IgD-negative memory B cell (primary cell): Measurements from ENCODE around the gene IDH2. TPM values are rescaled to one million over a fixed set of nuclear protein-coding genes. Genes with fewer than 3 reads are reported as not detected.

Experiments
- H3K27ac Mint-ChIP-seq, 3 donors: one replicate each; pipeline ENCODE4 v1.8.0; 2020 to 2022; ENCODE audit warnings: mild to moderate bottlenecking in 3 of 3, mixed read lengths in 3 of 3, moderate library complexity in 1 of 3
- H3K27me3 Mint-ChIP-seq: one replicate; pipeline ENCODE4 v1.8.0; 2021; ENCODE audit warnings: mixed read lengths
- H3K36me3 Mint-ChIP-seq: one replicate; pipeline ENCODE4 v1.8.0; 2020; ENCODE audit warnings: mild to moderate bottlenecking, mixed read lengths
- H3K4me1 Mint-ChIP-seq, 3 donors: one replicate each; pipeline ENCODE4 v1.8.0; 2020 to 2022; ENCODE audit warnings: mixed read lengths in 3 of 3, mild to moderate bottlenecking in 1 of 3
- H3K4me3 Mint-ChIP-seq, 4 donors: one replicate each; pipeline ENCODE4 v1.8.0; 2020 to 2022; ENCODE audit warnings: mild to moderate bottlenecking in 4 of 4, mixed read lengths in 4 of 4, moderate library complexity in 3 of 4
- H3K9me3 Mint-ChIP-seq, 3 donors: one replicate each; pipeline ENCODE4 v1.8.0; 2020 to 2021; ENCODE audit warnings: mixed read lengths in 3 of 3, mild to moderate bottlenecking in 1 of 3
- polyA plus RNA-seq: library from polyadenylated mRNA; unstranded; fragments of 300-500 nt; fragmentation: Illumina TruSeq; gene quantifications from one replicate; pipeline ENCODE4 v1.2.3, GENCODE V29; 2021

IDH2 gene
- polyA plus RNA-seq, 1 donor from 2014 or later: 106 TPM

GRCh38 chr15:90101130-90101968 is 919 bp downstream of the IDH2 start:
- H3K4me1 Mint-ChIP-seq: peaks cover 35 to 48% (median 44%) of the 10 kb centered on the region in 3 donors

DNA sequence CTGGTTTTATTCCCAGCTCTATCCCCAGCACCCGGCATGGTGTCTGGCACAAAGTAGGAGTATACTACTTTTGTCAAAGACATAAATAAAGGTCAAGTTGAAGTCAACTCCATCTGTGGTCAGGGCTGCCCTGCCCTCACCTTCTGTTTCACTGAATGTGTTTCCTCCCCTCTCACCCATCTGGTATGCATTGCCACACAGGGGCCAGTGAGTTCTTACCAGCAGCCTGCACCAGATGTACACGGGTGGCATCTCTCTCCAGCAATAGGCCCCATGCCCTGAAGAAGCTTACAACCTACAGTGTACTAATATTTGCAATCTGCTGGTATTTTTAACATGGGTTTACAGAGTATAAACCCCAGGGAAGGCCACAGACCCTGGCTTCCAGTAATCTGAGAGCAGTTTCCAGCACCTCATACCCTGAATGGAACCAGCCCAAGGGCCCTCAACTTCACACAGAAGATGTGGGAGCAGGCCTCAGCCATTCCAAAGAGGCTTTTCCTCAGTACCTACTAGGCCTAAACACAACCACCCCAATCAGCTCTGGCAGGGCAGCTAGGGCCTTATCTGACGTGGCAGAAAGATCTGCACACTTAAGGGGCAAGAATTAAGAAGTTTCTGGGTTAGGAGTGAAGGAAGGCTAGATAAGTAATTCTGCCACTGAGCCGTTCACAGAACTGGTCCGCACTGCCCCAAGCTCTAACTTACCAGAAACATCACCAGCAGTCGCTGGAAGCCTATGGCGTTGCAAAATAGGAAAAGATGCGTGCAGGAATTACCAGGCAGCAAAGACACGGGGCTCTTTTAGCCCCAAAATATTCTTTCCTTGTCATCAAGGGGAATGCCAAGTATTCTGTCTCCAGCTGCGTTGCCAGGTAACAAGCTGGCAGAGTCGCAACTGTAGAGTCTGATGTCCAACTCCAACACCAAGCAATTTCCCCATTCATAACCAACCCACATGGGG is 2.1 kb downstream of the IDH2 start:
- Mint-ChIP-seq H3K4me3 (peak overlapping the region; percentile 80 to 93 (median 86)), H3K27me3 (peaks cover 1% of the 10 kb centered on the region), H3K27ac (peak overlapping the region; percentile 60 to 96 (median 80)), H3K9me3 (no peaks in the 10 kb centered on the region), H3K4me1 (peaks cover 39 to 57% (median 53%) of the 10 kb centered on the region in 3 donors), H3K36me3 (peaks cover 5% of the 10 kb centered on the region)

More at GRCh38 chr15:90101130-90101968, 919 bp downstream of the IDH2 start:
- Mint-ChIP-seq H3K36me3 (no peaks in the 10 kb centered on the region), H3K27ac (peak overlapping the region; percentile 60 to 96 (median 80)), H3K9me3 (no peaks in the 10 kb centered on the region), H3K27me3 (peaks cover 1% of the 10 kb centered on the region), H3K4me3 (peak overlapping the region; percentile 80 to 93 (median 86))

DNA sequence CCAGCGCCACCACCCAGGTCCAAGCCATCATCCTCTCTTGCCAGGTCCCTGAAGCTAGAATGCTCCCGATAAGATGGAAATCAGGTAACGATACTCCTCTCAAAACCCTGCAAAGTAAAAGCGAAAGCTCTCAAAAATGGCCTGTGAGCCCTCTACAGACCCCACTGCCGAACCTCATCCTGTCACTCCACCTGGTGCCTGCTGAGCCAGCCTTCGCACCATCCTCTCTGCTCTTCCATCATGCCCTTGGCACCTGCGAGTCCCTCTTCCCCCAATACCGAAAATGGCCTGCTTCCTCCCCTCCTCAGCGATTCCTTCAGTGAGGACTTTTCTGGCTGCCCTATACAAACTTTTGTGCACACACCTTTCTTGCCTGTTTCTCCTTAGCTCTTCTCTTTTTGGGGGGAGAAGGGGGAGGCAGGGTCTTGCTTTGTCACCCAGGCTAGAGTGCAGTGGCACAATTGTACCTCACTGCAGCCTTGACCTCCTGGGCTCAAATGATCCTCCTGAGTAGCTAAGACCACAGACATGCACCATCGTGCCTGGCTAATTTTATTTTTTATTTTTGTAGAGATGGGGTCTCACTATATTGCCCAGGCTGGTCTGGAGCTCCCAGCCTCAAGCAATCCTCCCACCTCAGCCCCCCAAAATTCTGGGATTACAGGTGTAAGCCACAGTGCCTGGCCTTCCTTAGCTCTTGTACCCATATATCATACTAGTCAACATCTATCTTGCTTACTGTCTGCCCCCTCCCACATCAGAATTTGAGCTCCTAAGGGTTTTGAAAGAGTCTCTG is 3.0 kb downstream of the IDH2 start:
- no peaks in the 10 kb centered on the region for H3K9me3 Mint-ChIP-seq
- H3K27ac Mint-ChIP-seq: peak overlapping the region; percentile 60 to 96 (median 80)
- peaks cover 39 to 57% (median 56%) of the 10 kb centered on the region in 3 donors for H3K4me1 Mint-ChIP-seq
- peak overlapping the region; percentile 80 to 93 (median 86) for H3K4me3 Mint-ChIP-seq
- peaks cover 5% of the 10 kb centered on the region for H3K36me3 Mint-ChIP-seq
- H3K27me3 Mint-ChIP-seq: peaks cover 1% of the 10 kb centered on the region

- Mint-ChIP-seq H3K36me3 (peaks cover 5% of the 10 kb centered on the region), H3K4me1 (peaks cover 39 to 55% (median 54%) of the 10 kb centered on the region in 3 donors), H3K9me3 (no peaks in the 10 kb centered on the region), H3K27me3 (peaks cover 1% of the 10 kb centered on the region), H3K4me3 (peak overlapping the region; percentile 19 to 91 (median 63)), H3K27ac (peak overlapping the region; percentile 80 to 96 (median 91))
These were observed 4.8 kb downstream of the IDH2 start for GRCh38 chr15:90097475-90097874.

DNA sequence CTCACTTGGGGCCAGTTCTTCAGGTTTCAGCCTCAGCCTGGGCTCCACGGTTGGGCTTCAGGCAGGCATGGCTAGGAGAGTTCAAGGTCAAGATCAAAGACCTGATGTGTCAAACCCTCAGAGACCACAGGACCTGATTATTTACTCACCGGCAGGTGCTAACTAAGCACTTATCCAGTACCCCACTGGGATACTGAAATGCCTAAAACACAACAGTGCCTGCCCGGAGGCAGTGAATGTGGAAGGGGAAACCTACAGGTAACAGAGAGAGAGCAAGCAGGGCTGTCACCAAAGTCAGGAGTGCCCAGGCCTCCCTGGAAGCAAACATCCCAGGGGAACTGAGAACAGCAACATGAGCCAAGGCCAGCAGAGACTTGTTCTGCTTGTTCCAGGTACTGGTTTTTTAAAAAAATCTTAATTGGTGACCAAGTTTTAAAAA is 6.7 kb downstream of the IDH2 start:
- Mint-ChIP-seq H3K4me3 (peak overlapping the region in 2 of 4 donors; percentile 58 to 60), H3K4me1 (peaks cover 30 to 51% (median 46%) of the 10 kb centered on the region in 3 donors), H3K36me3 (peaks cover 8% of the 10 kb centered on the region)

DNA sequence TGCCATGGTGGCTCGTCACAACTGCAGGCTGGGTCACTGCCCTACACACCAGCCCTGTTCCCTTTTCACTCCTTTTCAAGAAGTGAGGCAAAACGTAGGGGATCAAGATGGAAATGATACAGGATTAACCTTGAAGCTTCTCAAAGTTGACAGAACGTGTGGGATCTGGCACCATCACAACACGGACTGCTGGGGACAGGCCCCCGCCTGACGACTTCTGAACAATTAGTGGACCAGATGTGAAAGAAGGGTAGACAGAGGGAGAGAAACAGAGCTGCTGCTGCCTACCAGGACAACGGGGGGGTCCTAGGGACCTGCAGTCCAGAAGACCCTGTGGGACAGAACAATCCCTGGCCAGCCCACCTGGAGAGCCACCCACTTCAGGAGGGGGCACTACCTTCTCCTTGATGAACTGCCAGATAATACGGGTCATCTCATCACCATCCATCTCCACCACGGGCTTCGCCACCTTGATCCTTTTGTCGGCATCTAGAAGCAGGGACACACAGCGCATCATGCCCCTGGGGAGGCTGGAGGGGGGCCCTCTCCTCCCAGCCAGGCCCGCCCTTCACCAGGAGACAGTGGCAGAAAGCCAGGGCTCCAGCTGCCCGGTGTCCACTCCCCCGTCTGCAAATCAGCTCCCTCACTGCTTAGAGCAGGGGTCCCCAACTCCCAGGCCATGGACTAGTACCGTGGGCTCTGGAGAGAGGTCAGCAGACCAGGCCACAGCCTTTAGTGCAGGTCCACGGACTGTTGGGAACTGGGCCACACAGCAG is 10.9 kb downstream of the IDH2 start:
- Mint-ChIP-seq H3K36me3 (peaks cover 13% of the 10 kb centered on the region), H3K4me3 (peak overlapping the region in 1 of 4 donors; percentile 52), H3K4me1 (peaks cover 9 to 17% (median 14%) of the 10 kb centered on the region in 3 donors), H3K27me3 (no peaks in the 10 kb centered on the region), H3K9me3 (no peaks in the 10 kb centered on the region), H3K27ac (no peak overlapping the region)

More for the DNA sequence above, 6.7 kb downstream of the IDH2 start:
- Mint-ChIP-seq H3K9me3 (no peaks in the 10 kb centered on the region), H3K27ac (peak overlapping the region; percentile 40 to 90 (median 85)), H3K27me3 (peaks cover 1% of the 10 kb centered on the region)

DNA sequence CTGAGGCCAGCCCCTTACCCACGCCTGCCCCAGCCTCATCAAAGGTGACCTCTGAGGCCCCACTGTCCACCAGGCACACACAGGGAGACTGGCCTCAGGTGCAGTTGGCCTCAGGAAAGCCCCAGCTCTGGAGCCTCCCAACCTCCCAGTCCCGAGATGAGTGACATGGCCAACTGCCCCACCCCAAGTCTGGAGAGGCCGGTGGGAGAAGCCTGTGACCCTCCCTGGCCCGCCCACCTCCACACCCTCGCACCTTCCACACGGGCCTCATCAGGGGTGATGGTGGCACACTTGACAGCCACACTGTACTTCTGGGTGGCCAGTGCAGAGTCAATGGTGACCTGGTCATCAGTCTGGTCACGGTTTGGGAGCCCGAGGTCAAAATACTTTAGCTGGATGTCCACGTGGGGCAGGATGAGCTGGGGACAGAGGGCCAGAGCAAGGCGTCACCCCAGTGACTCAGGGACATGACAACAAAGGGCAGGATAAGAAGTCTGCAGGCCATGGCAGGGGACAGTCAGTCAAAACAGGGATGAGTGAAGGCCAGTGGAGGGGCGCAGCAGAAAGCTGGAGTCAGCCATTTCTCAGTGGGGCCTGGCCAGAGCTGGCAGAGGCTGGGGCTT is 11.9 kb downstream of the IDH2 start:
- peaks cover 6 to 9% (median 7%) of the 10 kb centered on the region in 3 donors for H3K4me1 Mint-ChIP-seq
- H3K36me3 Mint-ChIP-seq: peaks cover 10% of the 10 kb centered on the region
- peak overlapping the region in 1 of 3 donors; percentile 31 for H3K27ac Mint-ChIP-seq
- no peaks in the 10 kb centered on the region for H3K9me3 Mint-ChIP-seq
- H3K27me3 Mint-ChIP-seq: no peaks in the 10 kb centered on the region
- H3K4me3 Mint-ChIP-seq: no peak overlapping the region

DNA sequence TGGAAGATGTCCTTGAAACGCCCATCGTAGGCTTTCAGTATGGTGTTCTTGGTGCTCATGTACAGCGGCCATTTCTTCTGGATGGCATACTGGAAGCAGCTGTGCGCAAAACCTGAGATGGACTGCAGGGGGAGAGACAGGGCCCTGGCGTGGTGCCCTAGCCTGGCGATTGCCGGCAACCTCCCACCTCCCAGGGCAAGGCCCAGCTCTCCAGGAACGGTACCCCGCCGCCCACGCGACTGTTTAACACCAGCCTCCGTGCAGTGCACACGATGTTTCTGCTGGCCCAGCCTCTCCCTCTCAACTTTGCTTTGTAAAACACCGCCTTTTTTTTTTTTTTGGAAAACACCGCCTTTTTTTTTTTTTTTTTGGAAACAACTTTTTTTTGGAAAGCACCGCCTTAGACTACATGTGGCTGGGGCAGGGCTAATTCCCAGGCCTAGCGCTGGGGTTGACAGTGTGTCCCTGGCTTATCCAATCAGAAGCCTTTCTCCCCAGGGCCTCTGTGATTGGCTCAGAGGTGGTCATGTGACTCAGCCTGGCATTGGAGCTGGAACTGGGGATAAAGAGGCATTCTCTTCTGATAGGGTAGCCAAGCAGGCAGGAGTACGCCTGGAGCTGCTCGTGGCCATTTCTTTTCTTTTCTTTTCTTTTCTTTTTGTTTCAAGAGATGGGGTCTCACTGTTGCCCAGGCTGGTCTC is 14.7 kb downstream of the IDH2 start:
- peaks cover 5 to 11% (median 7%) of the 10 kb centered on the region in 3 donors for H3K4me1 Mint-ChIP-seq
- H3K36me3 Mint-ChIP-seq: peaks cover 11% of the 10 kb centered on the region
- no peaks in the 10 kb centered on the region for H3K27me3 Mint-ChIP-seq
- peak overlapping the region in 2 of 3 donors; percentile 21 to 76 for H3K27ac Mint-ChIP-seq
- H3K4me3 Mint-ChIP-seq: no peak overlapping the region
- H3K9me3 Mint-ChIP-seq: no peaks in the 10 kb centered on the region

- H3K4me1 Mint-ChIP-seq: peaks cover 4 to 11% (median 7%) of the 10 kb centered on the region in 3 donors
- peak overlapping the region in 1 of 4 donors; percentile 49 for H3K4me3 Mint-ChIP-seq
- no peaks in the 10 kb centered on the region for H3K9me3 Mint-ChIP-seq
- no peaks in the 10 kb centered on the region for H3K27me3 Mint-ChIP-seq
- peak overlapping the region in 2 of 3 donors; percentile 49 to 72 for H3K27ac Mint-ChIP-seq
- peaks cover 10% of the 10 kb centered on the region for H3K36me3 Mint-ChIP-seq
These were observed 15.4 kb downstream of the IDH2 start for GRCh38 chr15:90086868-90087268.

GRCh38 chr15:90085565-90085964 is 16.7 kb downstream of the IDH2 start:
- H3K27ac Mint-ChIP-seq: no peak overlapping the region
- H3K4me1 Mint-ChIP-seq: peaks cover 4 to 11% (median 7%) of the 10 kb centered on the region in 3 donors
- H3K27me3 Mint-ChIP-seq: no peaks in the 10 kb centered on the region
- peaks cover 8% of the 10 kb centered on the region for H3K36me3 Mint-ChIP-seq
- H3K9me3 Mint-ChIP-seq: no peaks in the 10 kb centered on the region
- H3K4me3 Mint-ChIP-seq: no peak overlapping the region

DNA sequence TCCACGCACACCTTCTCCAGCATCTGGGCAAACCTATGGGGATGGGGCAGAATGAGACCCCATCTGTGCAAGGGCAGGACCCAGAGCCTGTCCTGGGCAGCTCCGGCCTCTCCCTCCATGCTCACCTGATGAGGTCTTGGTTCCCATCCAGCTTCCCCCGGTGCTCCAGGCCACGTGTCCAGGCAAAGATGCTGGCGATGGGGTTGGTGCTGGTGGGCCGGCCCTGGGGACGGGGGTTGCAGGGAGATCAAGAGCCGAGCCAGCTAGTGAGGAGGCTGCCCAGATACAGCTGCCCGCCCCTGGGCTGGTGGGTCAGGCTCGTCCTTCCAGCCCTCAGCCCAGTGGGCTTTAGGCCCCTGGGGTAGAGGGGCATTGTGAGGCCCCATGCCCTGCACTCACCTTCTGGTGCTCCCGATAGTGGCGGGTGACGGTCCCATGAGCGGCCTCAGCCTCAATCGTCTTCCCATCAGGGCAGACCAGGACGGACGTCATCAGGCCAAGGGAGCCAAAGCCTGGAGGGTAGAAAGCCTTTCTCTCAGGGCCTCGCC is 17.3 kb downstream of the IDH2 start:
- H3K4me1 Mint-ChIP-seq: peaks cover 4 to 11% (median 7%) of the 10 kb centered on the region in 3 donors
- H3K9me3 Mint-ChIP-seq: no peaks in the 10 kb centered on the region
- peaks cover 8% of the 10 kb centered on the region for H3K36me3 Mint-ChIP-seq
- H3K4me3 Mint-ChIP-seq: no peak overlapping the region
- H3K27ac Mint-ChIP-seq: peak overlapping the region in 2 of 3 donors; percentile 53 to 84
- H3K27me3 Mint-ChIP-seq: no peaks in the 10 kb centered on the region

DNA sequence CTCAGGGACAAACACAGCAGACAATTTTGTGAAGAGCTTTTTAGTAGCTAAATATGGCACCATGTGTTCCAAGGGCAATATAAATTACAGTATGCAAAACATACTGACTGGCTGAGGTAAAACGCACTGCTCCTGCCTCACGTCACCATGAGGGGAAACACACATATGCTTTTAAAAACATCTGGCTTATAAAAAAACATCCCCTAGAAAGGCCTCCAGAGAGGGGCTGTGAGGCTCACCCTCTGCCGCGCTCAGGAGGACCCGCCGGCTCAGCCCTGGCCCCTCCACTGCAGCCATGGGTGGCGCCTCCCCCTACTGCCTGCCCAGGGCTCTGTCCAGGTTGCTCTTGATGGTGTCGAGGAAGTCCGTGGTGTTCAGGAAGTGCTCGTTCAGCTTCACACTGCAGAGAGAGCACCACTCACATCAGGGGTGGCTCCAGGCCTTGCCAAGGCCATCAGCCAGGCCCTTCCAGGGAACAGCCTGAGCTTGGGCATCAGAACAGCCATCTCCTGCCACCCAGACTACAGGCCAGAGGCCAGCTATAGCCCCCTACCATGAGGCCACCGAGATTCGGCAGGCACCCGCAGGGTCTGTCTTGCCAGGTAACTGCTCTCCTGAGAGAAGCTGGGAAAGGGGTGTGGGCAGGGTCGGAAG is 18.2 kb downstream of the IDH2 start:
- Mint-ChIP-seq H3K4me3 (peak overlapping the region in 1 of 4 donors; percentile 12), H3K27me3 (no peaks in the 10 kb centered on the region), H3K9me3 (no peaks in the 10 kb centered on the region), H3K36me3 (peaks cover 8% of the 10 kb centered on the region), H3K4me1 (peaks cover 4 to 11% (median 7%) of the 10 kb centered on the region in 3 donors), H3K27ac (peak overlapping the region in 2 of 3 donors; percentile 84 to 93)
